GM18858 (cell line): ENCODE results near the gene FARP1.

Source experiments
- ATAC-seq: cut with Tn5 transposase; IDR thresholded peaks from one replicate; pipeline ENCODE4 v1.9.1; 2021; ENCODE audit not compliant: unreplicated experiment

The FARP1 gene

GRCh38 chr13:98385606-98386005 is 242.7 kb downstream of the FARP1 start:
- ATAC-seq: no peak

- ATAC-seq: no peak
These were observed 243.7 kb downstream of the FARP1 start for GRCh38 chr13:98386637-98387036.

- ATAC-seq: no peak
These were observed 246.4 kb downstream of the FARP1 start for GRCh38 chr13:98389319-98389718.

GRCh38 chr13:98390086-98390715 is 247.3 kb downstream of the FARP1 start:
- ATAC-seq: no peak

- ATAC-seq: no peak
These were observed 251.0 kb downstream of the FARP1 start for GRCh38 chr13:98393873-98394272.

GRCh38 chr13:98394820-98395510 is 252.1 kb downstream of the FARP1 start:
- no peak for ATAC-seq

- no peak for ATAC-seq
These were observed 253.3 kb downstream of the FARP1 start for GRCh38 chr13:98396071-98396710.

- no peak for ATAC-seq
These were observed 254.3 kb downstream of the FARP1 start for GRCh38 chr13:98397221-98397620.

GRCh38 chr13:98397861-98398260 is 255.0 kb downstream of the FARP1 start:
- ATAC-seq: no peak

- ATAC-seq: no peak
These were observed 255.7 kb downstream of the FARP1 start for GRCh38 chr13:98398581-98398980.

GRCh38 chr13:98399756-98400155 is 256.9 kb downstream of the FARP1 start:
- ATAC-seq: no peak

GRCh38 chr13:98401934-98402333 is 259.0 kb downstream of the FARP1 start:
- ATAC-seq: no peak

- no peak for ATAC-seq
These were observed 260.2 kb downstream of the FARP1 start for GRCh38 chr13:98403076-98403475.

GRCh38 chr13:98405107-98405571 is 262.2 kb downstream of the FARP1 start:
- ATAC-seq: no peak

GRCh38 chr13:98405690-98406344 is 262.9 kb downstream of the FARP1 start:
- ATAC-seq: no peak

- ATAC-seq: no peak
These were observed 263.5 kb downstream of the FARP1 start for GRCh38 chr13:98406427-98406826.

- ATAC-seq: no peak
These were observed 264.1 kb downstream of the FARP1 start for GRCh38 chr13:98406971-98407370.

GRCh38 chr13:98407575-98407974 is 264.7 kb downstream of the FARP1 start:
- ATAC-seq: no peak

- ATAC-seq: no peak
These were observed 266.4 kb downstream of the FARP1 start for GRCh38 chr13:98409281-98409680.

- no peak for ATAC-seq
These were observed 267.7 kb downstream of the FARP1 start for GRCh38 chr13:98410612-98411011.

- no peak for ATAC-seq
These were observed 268.1 kb downstream of the FARP1 start for GRCh38 chr13:98411013-98411412.
